Loucy (cell line): Measurements from ENCODE around the gene USP20.

Experiments
- H2AFZ ChIP-seq: fragments of 200-600 bp; sonication (generic); 2 replicates; pipeline ENCODE4 v1.6.0; 2016; ENCODE audit warnings: antibody characterized with exemption, mild to moderate bottlenecking, low read length, moderate library complexity
- H3F3A ChIP-seq: fragments of 200-600 bp; 2 replicates; pipeline ENCODE4 v1.6.0; 2016; ENCODE audit warnings: antibody characterized with exemption, low read depth, mild to moderate bottlenecking
- H3K27me3 ChIP-seq: fragments of 200-600 bp; sonication (generic); 2 replicates; pipeline ENCODE4 v1.6.1; 2014; ENCODE audit warnings: low read length, mild to moderate bottlenecking; ENCODE audit not compliant: insufficient read depth, poor library complexity, severe bottlenecking
- H3K36me3 ChIP-seq: fragments of 200-600 bp; sonication (generic); 2 replicates; pipeline ENCODE4 v1.6.1; 2016; ENCODE audit warnings: low read length; ENCODE audit not compliant: insufficient read depth
- H3K4me1 ChIP-seq: fragments of 200-600 bp; sonication (generic); 2 replicates; pipeline ENCODE4 v1.5.1; 2014; ENCODE audit warnings: low read length, mild to moderate bottlenecking; ENCODE audit not compliant: insufficient read depth, poor library complexity, severe bottlenecking
- H3K4me2 ChIP-seq: fragments of 200-600 bp; sonication (generic); 2 replicates; pipeline ENCODE4 v1.6.0; 2014; ENCODE audit warnings: antibody characterized with exemption, low read length, low read depth, mild to moderate bottlenecking; ENCODE audit not compliant: poor library complexity, severe bottlenecking
- H3K4me3 ChIP-seq: fragments of 200-600 bp; sonication (generic); 2 replicates; pipeline ENCODE4 v1.5.1; 2014; ENCODE audit warnings: low read length, mild to moderate bottlenecking, mixed read lengths; ENCODE audit not compliant: poor library complexity, severe bottlenecking
- H3K79me2 ChIP-seq: fragments of 200-600 bp; sonication (generic); 2 replicates; pipeline ENCODE4 v1.6.1; 2014; ENCODE audit warnings: low read length; ENCODE audit not compliant: insufficient read depth
- H3K9ac ChIP-seq: fragments of 200-600 bp; sonication (generic); 2 replicates; pipeline ENCODE4 v1.6.0; 2014; ENCODE audit warnings: mild to moderate bottlenecking, low read depth, low read length, moderate library complexity; ENCODE audit not compliant: poor library complexity, severe bottlenecking
- H3K9me2 ChIP-seq: fragments of 200-600 bp; sonication (generic); replicated peaks from 2 replicates; pipeline ENCODE4 v1.6.1; 2016; ENCODE audit warnings: low read depth, low read length, mixed read lengths
- H3K9me3 ChIP-seq: fragments of 200-600 bp; sonication (generic); 2 replicates; pipeline ENCODE4 v1.6.1; 2014; ENCODE audit warnings: mild to moderate bottlenecking, antibody characterized with exemption, low read length, low read depth; ENCODE audit not compliant: insufficient read depth
- H4K20me1 ChIP-seq: fragments of 200-600 bp; sonication (generic); 2 replicates; pipeline ENCODE4 v1.6.0; 2014; ENCODE audit warnings: antibody characterized with exemption, low read length, mild to moderate bottlenecking; ENCODE audit not compliant: insufficient read depth, poor library complexity, severe bottlenecking
- EZH2phosphoT487 ChIP-seq: fragments of 200-600 bp; IDR thresholded peaks from 2 replicates; pipeline ENCODE4 v1.6.1; 2018; ENCODE audit warnings: antibody characterized with exemption, mild to moderate bottlenecking, moderate library complexity, borderline replicate concordance
- TF ChIP-seq, protein P1 (sequence below): fragments of 200-600 bp; sonication (generic); conservative IDR thresholded peaks from 2 replicates; pipeline ENCODE4 v1.5.1; 2014; ENCODE audit warnings: mild to moderate bottlenecking, antibody characterized with exemption, low read length

USP20 gene

DNA sequence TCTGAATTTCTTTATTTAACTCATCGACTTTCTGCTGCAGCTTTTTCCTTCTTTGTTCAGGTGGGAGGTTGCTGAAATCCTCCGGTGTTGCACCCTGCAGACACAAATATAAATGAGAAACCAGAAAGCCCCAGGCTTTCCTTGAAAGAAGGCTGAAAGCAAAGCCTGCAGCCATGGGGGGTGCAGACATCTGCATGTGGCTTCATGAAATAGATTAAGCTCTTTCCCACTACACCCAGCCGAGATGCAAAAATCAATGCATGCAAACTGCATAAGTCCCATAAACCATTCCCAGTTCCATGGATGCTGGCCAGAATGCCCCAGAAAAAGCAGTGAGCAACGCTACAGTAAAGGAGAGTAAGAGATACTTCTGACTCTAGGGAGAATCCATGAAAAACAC is 73.6 kb downstream of the USP20 start:
- Histone ChIP-seq H3K9ac (no peak overlapping the region), H3K4me2 (no peak overlapping the region)

DNA sequence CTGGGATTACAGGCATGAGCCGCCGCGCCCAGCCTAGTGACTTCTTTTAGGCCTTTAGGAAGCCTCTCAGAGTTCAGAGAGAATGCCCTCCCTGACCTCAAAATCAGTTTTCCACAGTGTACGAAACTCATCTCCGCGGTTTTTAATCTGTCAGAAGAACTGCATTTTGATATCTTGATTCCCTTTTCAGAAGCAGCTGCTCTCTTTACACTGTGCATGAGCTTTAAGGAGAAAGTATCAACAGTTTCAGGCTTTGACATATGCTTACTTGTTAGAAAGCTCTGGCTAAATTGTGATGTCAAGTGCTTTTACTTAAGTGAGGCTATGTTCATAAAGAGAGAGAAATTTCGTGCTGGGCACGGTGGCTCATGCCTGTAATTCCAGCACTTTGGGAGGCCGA is 74.6 kb downstream of the USP20 start:
- no peak for TF ChIP-seq EZH2phosphoT487
- TF ChIP-seq, protein P1, sequence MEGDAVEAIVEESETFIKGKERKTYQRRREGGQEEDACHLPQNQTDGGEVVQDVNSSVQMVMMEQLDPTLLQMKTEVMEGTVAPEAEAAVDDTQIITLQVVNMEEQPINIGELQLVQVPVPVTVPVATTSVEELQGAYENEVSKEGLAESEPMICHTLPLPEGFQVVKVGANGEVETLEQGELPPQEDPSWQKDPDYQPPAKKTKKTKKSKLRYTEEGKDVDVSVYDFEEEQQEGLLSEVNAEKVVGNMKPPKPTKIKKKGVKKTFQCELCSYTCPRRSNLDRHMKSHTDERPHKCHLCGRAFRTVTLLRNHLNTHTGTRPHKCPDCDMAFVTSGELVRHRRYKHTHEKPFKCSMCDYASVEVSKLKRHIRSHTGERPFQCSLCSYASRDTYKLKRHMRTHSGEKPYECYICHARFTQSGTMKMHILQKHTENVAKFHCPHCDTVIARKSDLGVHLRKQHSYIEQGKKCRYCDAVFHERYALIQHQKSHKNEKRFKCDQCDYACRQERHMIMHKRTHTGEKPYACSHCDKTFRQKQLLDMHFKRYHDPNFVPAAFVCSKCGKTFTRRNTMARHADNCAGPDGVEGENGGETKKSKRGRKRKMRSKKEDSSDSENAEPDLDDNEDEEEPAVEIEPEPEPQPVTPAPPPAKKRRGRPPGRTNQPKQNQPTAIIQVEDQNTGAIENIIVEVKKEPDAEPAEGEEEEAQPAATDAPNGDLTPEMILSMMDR: no peak
- no peaks in the 10 kb centered on the region for H4K20me1 ChIP-seq
- H3K4me1 ChIP-seq: no peaks in the 10 kb centered on the region
- no peak overlapping the region for H3K9ac ChIP-seq
- H3K27me3 ChIP-seq: no peaks in the 10 kb centered on the region
- no peaks in the 10 kb centered on the region for H3K79me2 ChIP-seq
- H2AFZ ChIP-seq: no peak overlapping the region
- no peaks in the 10 kb centered on the region for H3F3A ChIP-seq
- H3K36me3 ChIP-seq: peaks cover 25% of the 10 kb centered on the region; the same call in 1 of the 2 replicates
- no peaks in the 10 kb centered on the region for H3K9me2 ChIP-seq
- no peak overlapping the region for H3K4me3 ChIP-seq
- no peak overlapping the region for H3K4me2 ChIP-seq
- H3K9me3 ChIP-seq: no peaks in the 10 kb centered on the region

More for the DNA sequence above, 73.6 kb downstream of the USP20 start:
- no peak overlapping the region for H2AFZ ChIP-seq
- H3K9me2 ChIP-seq: no peaks in the 10 kb centered on the region
- no peaks in the 10 kb centered on the region for H3F3A ChIP-seq
- TF ChIP-seq, protein P1: no peak
- no peak for TF ChIP-seq EZH2phosphoT487
- no peak overlapping the region for H3K4me3 ChIP-seq
- peaks cover 30% of the 10 kb centered on the region; the same call in 1 of the 2 replicates for H3K36me3 ChIP-seq
- H4K20me1 ChIP-seq: no peaks in the 10 kb centered on the region
- no peaks in the 10 kb centered on the region for H3K27me3 ChIP-seq
- H3K4me1 ChIP-seq: no peaks in the 10 kb centered on the region
- H3K79me2 ChIP-seq: no peaks in the 10 kb centered on the region
- no peaks in the 10 kb centered on the region for H3K9me3 ChIP-seq

DNA sequence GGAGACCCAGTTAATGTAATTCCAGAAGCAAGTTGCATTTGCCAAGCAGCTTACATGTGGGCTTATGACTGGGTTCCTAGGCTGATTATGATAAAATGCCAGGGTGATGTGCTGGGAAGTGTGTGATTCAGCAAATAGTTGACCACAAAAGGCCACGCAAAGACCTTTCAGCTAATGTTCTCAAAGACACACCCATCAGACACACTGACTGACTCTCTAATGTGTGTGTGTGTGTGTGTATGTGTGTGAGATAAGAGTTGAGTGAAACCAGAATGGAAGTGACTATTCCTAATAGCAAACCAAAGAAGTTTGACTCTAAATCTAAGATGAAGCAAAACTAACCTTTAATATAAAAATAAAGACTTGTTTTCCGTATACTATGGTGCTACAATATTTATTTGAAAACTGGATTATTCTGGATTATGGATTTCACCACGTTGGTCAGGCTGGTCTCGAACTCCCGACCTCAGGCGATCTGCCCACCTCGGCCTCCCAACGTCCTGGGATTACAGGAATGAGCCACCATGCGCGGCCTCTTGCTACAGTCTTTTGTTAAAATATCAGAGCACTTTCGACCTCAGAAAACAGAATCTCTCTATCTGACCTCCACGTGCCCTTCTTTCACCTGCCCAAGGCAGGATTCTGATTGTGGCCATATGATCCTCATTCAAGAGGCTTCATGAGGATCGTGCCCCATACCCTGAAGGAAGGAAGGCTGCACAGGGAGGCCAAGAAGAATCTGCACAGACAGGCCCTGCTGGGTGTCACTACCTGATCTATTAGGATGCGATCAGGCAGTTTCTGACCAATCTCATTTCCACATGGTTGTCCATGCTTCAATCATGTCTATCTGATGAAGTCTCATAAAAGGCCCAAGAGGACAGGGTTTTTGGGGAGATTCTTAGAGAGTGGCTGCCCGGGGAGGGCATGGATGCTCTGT is 75.6 kb downstream of the USP20 start:
- TF ChIP-seq, protein P1: no peak
- no peak for TF ChIP-seq EZH2phosphoT487
- Histone ChIP-seq H2AFZ (no peak overlapping the region), H3K79me2 (no peaks in the 10 kb centered on the region), H3K27me3 (no peaks in the 10 kb centered on the region), H3K4me2 (no peak overlapping the region), H3K9me3 (no peaks in the 10 kb centered on the region), H4K20me1 (no peaks in the 10 kb centered on the region), H3K4me1 (no peaks in the 10 kb centered on the region), H3F3A (no peaks in the 10 kb centered on the region), H3K9ac (no peak overlapping the region), H3K36me3 (peaks cover 33% of the 10 kb centered on the region; the same call in 1 of the 2 replicates), H3K4me3 (no peak overlapping the region), H3K9me2 (no peaks in the 10 kb centered on the region)
